ENCODE measurements around the gene JCAD. TPM values are rescaled to one million over a fixed set of nuclear protein-coding genes. Genes with fewer than 3 reads are reported as not detected.

Gene JCAD
- polyA plus RNA-seq, 5 donors = 48.2 to 95.1 (median 66.4) TPM

GRCh38 chr10:30074090-30074489 lies 14.7 kb upstream of the JCAD start:
- DNase-seq = no peak

GRCh38 chr10:30073767-30074060 lies 14.3 kb upstream of the JCAD start:
- no peak for DNase-seq

- no peak for DNase-seq
Measured at GRCh38 chr10:30073045-30073766, 13.8 kb upstream of the JCAD start.

GRCh38 chr10:30072068-30072467 lies 12.7 kb upstream of the JCAD start:
- no peak for DNase-seq

GRCh38 chr10:30070001-30070685 lies 10.8 kb upstream of the JCAD start:
- DNase-seq = no peak

- DNase-seq = no peak
Measured at GRCh38 chr10:30068492-30069223, 9.3 kb upstream of the JCAD start.

GRCh38 chr10:30063099-30063498 lies 3.7 kb upstream of the JCAD start:
- DNase-seq = no peak

- no peak for DNase-seq
Measured at GRCh38 chr10:30062582-30062981, 3.2 kb upstream of the JCAD start.

- no peak for DNase-seq
Measured at GRCh38 chr10:30062090-30062489, 2.7 kb upstream of the JCAD start.

- DNase-seq = no peak
Measured at GRCh38 chr10:30058570-30059132, 735 bp downstream of the JCAD start.

GRCh38 chr10:30057894-30058556 lies 1.4 kb downstream of the JCAD start:
- no peak for DNase-seq

- no peak for DNase-seq
Measured at GRCh38 chr10:30057421-30057841, 2.0 kb downstream of the JCAD start.

- no peak for DNase-seq
Measured at GRCh38 chr10:30056767-30057355, 2.5 kb downstream of the JCAD start.

GRCh38 chr10:30056281-30056680 lies 3.1 kb downstream of the JCAD start:
- DNase-seq = no peak

- no peak for DNase-seq
Measured at GRCh38 chr10:30055226-30055662, 4.1 kb downstream of the JCAD start.

GRCh38 chr10:30052062-30052461 lies 7.3 kb downstream of the JCAD start:
- no peak for DNase-seq

- DNase-seq = no peak
Measured at GRCh38 chr10:30051220-30051619, 8.2 kb downstream of the JCAD start.

- DNase-seq = no peak
Measured at GRCh38 chr10:30050411-30050810, 9.0 kb downstream of the JCAD start.

- no peak for DNase-seq
Measured at GRCh38 chr10:30048768-30049517, 10.4 kb downstream of the JCAD start.

- no peak for DNase-seq
Measured at GRCh38 chr10:30047924-30048531, 11.4 kb downstream of the JCAD start.
